ENCODE data around the gene PXMP4. TPM values are rescaled to one million over a fixed set of nuclear protein-coding genes. Genes with fewer than 3 reads are reported as not detected.

Gene PXMP4
- total and polyA plus RNA-seq, 9 of the 15 experiments (the other 6 are each of a cell fraction or from before 2014, with no cell fraction given): 4.8 to 29.1 (median 6.8) TPM

GRCh38 chr20:33719989-33720709 lies at the start of gene PXMP4 (continued):
- 0 out of 2 replicates have a peak, but pooled peaks have one; percentile 23 for TF ChIP-seq AFF4 (CRISPR knock-in tag; IDR thresholded peaks at IDR 0.05)
- peak; percentile 84 for TF ChIP-seq RBFOX2 (IDR thresholded peaks at IDR 0.05; ENCODE audit: low read depth, low read length)
- no peak for TF ChIP-seq CREB3 (tag; conservative IDR thresholded peaks at IDR 0.05; ENCODE audit: low read depth)
- TF ChIP-seq HDAC1 (IDR thresholded peaks at IDR 0.05): peak in 1 of 2 experiments; percentile 85; a peak in 2 of 4 replicates
- TF ChIP-seq VEZF1 (CRISPR knock-in tag; IDR thresholded peaks at IDR 0.05): peak; percentile 71
- peak; percentile 95 for TF ChIP-seq RBM25 (IDR thresholded peaks at IDR 0.05; ENCODE audit: low read depth, low read length, severe bottlenecking)
- no peak for TF ChIP-seq ZNF253 (CRISPR knock-in tag; conservative IDR thresholded peaks at IDR 0.05)
- TF ChIP-seq TGIF2 (CRISPR knock-in tag; IDR thresholded peaks at IDR 0.05): peak; percentile 91; the same call in 1 of the 2 replicates
- TF ChIP-seq THAP12 (CRISPR knock-in tag; IDR thresholded peaks at IDR 0.05): no peak
- peak in 1 of 2 experiments; percentile 20; a peak in 1 of 4 replicates for TF ChIP-seq RCOR1 (IDR thresholded peaks at IDR 0.05; ENCODE audit: borderline replicate concordance in 1 of 2, low read depth in 2 of 2, low read length in 2 of 2)
- TF ChIP-seq SMAD2 (IDR thresholded peaks at IDR 0.05; ENCODE audit: low read depth, low read length): no peak
- TF ChIP-seq ELF2 (CRISPR knock-in tag; IDR thresholded peaks at IDR 0.05): no peak
- TF ChIP-seq SIN3B (IDR thresholded peaks at IDR 0.05; ENCODE audit: low read depth): peak; percentile 68; the same call in 1 of the 2 replicates
- TF ChIP-seq KDM1A (IDR thresholded peaks at IDR 0.05): no peak; a peak in 1 of 4 replicates
- TF ChIP-seq FOS (IDR thresholded peaks at IDR 0.05; ENCODE audit: extremely low read depth, insufficient read length): peak; percentile 99
- TF ChIP-seq CHD1 (IDR thresholded peaks at IDR 0.05; ENCODE audit: low read length): no peak
- peak; percentile 98 for TF ChIP-seq NEUROD1 (IDR thresholded peaks at IDR 0.05; ENCODE audit: borderline replicate concordance, low read depth, low read length, partially characterized antibody)
